GM19452 (cell line): ENCODE data around the gene SURF2.

Experiments used
- ATAC-seq: cut with Tn5 transposase; IDR thresholded peaks from one replicate; pipeline ENCODE4 v1.9.1; 2021; ENCODE audit not compliant: unreplicated experiment

The SURF2 gene

DNA sequence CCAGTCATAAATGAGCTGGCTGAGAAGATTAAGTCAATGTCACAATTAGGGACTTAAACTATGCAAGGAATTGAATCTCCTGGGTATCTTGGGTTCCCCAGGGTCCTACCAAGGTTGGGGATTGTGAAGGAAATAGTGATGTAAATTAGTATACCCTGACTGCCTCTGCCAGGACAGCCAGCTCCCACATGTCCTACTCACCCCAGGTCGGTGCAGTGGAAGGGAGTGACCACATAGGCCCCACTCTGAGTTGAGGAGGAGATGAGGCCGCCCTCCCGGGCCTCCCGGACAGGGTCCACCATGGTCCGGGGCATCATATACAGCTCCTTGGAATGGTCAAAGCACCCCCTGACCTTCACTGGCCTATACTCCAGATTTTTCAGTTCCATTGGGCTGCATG lies 2.8 kb upstream of the SURF2 start:
- ATAC-seq = no peak

GRCh38 chr9:133354766-133355165 lies 1.6 kb upstream of the SURF2 start:
- ATAC-seq = no peak

DNA sequence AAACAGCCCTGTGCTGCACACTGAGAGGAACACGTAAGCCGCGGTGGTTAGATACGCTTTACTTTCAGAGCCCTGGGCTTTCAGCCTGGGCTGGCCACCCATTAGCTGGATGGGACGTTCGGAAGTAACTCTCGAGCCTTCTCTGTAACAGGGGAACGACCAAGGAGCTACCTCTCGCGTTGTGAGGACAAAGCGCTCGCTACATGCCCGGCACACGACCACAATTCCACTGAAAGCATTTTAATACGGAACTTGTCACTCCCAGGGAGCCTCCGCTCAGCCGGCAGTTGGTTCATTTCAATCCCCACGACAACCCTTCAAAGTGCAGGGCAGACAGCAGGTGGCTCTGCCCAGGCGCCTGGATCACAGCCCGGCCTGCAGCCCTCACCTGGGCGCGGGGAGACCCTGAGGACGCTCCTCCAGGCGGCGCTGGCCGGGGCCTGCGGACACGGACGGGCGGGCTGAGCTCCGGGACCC lies 431 bp upstream of the SURF2 start:
- ATAC-seq = peak; percentile 31

- ATAC-seq = no peak
Observed at GRCh38 chr9:133357656-133358055, 1.3 kb downstream of the SURF2 start.

DNA sequence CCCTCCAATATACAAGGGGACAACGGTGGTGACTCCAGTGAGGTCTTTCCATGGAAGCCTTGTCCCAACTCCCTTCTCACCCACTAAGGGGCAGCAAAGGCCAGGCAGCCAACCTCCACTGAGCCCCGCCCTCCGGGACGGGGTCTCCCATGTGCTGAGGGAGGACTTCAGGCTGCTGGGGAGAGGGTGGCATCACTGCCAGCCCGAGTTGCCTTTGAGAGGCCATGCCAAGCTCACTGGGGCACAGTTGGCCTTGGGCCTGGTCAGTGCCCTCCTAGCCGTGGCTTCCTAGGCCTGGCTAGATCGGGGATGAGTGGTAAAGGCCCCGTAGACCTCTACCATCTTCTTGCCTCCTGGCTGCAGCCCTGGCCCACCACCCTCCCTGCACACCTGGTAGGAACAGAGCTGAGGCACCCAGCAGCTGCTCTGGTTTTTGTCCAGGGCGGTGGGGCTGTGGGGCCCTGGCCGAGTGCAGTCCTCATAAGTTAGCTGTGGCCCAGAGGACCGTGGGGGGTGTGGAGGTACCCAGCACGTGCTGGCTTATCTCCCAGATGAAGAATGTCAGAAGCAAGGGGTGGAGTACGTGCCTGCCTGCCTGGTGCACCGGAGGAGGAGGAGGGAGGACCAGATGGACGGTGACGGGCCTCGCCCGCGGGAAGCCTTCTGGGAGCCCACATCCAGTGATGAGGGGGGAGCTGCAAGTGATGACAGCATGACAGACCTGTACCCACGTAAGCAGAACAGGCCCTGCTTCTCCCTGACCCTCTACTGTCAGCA lies 3.2 kb downstream of the SURF2 start:
- ATAC-seq = no peak

DNA sequence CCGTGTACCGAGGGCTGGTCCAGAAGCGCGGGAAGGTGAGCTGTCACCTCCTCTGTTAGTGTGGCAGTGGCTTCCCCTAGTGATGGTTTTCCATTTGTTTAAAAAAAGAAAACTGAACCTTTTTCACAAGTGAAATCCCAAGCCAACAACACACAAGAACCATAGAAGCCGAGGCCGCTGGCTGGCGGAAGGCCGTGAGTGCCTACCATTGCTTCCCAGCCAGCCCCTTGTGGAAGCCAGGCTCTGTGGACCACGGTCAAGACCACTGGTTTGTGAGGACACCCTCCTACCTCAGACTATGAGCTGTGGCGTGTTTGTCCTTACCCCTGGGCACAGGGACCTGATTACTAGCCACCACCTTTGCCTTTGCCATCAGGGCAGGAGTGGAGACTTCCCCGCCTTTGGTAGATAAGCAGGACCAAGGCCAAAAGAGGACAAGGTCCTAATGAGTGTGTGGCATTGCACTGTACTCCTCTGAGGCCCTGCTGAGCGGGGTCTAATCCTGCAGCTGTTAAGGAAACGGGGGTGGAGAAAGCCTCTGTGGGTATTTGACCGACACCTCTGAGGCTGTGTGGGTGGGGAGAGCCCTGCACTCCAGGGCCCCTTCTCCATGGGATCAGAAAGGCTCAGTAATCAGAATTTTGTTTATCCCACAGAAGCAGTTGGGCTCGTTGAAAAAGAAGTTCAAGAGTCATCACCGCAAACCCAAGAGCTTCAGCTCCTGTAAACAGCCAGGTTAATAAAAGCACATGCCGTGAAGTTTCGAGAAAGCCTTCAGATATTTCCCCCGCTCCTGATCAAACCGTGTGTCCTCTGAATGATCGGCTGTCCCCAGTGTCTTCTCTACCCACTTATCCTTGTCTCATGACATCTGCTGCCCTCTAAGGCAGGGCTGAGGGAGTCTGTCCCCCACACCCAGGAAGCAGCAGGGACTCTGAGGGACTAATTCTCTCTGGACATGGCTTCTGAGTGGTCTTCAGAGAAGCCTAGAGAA lies 4.3 kb downstream of the SURF2 start:
- no peak for ATAC-seq

- no peak for ATAC-seq
Observed at GRCh38 chr9:133361507-133362092, 5.2 kb downstream of the SURF2 start.

DNA sequence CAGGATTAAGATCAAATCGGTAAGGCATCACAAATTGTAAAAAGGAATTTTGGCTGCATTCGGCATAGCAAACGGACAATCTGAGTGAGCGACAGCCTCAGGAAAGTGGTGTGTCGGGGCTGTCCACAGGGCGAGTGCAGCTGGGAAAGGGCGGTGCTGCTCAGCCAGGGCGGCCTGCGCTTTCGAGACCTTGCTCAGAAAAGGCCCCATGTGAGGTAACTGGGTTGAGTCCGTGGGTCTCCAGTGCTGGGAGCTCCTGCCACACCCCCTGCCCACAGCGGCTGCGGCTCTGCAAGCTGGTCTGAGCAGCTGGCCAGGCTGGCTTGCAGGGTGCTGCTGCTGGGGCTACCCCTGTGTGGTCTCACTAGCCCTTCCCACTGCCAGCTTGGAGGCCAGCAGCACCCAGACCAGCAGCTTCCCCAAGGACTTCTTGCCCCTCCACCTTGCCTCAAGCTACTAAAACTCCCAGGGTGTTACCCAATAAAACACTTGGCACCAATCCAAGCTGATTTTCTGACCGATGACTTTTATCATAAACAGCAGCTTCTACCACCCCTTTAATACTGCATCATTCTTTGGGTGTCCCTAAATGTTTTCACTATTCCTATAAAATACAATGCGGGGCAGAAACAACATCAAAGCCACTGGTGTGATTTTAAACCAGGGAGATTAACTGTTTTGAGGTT lies 6.2 kb downstream of the SURF2 start:
- no peak for ATAC-seq

DNA sequence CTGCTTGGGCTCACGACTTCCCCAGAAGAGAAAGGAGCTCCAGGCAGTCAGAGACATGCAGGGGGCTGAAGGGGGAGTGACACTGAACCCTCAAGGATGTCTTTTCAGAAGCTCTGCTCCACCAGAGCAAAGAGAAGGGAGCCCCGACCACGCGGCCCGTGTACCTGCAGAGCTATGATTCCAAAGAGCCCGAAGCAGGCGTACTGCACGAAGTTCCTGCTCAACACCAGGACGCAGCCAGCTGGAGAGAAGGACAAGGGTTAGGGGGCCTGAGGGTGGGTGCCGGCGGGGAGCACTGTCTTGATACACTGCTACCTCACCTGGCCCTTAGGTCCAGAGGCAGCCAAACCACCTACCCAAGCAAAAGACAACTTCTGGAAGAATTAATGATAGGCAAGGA lies 10.1 kb downstream of the SURF2 start:
- ATAC-seq = no peak

DNA sequence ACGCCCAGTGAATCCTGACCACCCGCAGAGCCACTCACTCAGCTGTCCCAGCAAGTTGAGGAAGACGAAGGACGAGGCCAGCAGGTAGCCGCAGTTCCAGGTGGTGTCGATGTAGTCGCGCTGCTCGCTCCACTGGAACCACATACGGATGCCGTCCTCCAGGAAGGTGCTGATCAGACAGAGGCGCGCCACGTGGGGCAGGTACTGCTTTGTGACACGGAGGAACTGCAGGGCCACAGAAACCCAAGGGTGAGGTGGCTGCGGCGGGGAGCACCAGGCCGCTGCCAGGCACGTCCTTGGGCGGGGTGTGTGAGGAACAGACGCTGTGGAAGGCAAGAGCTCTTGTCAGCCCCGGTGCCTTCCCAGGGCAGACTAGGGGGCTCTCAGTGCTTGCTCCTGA lies 10.9 kb downstream of the SURF2 start:
- ATAC-seq = no peak

- ATAC-seq = no peak
Observed at GRCh38 chr9:133367778-133368177, 11.4 kb downstream of the SURF2 start.

- no peak for ATAC-seq
Observed at GRCh38 chr9:133368249-133368881, 12.0 kb downstream of the SURF2 start.

GRCh38 chr9:133369422-133369821 lies 13.1 kb downstream of the SURF2 start:
- ATAC-seq = no peak

- ATAC-seq = no peak
Observed at GRCh38 chr9:133369933-133370332, 13.6 kb downstream of the SURF2 start.

- no peak for ATAC-seq
Observed at GRCh38 chr9:133370685-133371084, 14.3 kb downstream of the SURF2 start.

DNA sequence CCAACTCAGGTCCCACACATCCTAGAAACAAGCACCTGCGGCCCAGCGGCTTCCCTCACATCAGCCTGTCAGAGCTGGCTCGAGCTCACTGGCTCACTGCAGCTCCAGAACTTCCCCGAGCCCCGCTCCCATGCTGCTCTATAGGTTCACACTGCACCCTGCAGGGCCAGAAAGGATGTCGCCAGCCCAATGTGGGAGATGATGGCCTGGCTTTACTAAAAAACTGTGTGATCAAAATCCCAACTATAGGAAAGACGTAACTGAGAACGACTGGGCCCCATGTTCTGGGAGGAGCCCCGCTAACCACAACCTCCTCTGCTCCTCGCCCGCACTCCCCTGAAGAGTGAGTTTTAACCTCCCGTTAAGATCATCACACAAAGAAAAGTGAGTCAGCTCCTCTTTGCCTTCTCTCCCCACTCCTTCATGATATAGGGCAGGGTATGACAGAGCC lies 14.9 kb downstream of the SURF2 start:
- ATAC-seq = no peak

DNA sequence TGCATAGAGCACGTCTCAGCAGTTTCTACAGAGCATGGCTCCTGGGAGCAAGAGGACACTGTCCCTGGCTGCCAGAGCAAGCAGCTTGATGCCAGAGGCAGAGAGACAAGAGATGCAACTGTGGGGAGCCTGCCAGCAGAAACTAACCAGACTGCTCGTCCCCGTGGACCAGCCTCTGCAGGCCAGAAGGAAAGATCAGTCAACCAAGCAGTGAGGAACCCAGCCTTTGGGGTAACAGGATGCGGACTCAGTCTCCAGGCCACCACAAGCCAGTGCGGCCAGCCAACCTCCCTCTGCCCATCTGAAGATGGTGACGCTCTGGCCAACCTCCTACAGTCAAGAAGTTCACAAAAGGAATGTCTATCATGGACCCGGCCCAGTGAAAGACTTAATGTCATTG lies 15.8 kb downstream of the SURF2 start:
- no peak for ATAC-seq

DNA sequence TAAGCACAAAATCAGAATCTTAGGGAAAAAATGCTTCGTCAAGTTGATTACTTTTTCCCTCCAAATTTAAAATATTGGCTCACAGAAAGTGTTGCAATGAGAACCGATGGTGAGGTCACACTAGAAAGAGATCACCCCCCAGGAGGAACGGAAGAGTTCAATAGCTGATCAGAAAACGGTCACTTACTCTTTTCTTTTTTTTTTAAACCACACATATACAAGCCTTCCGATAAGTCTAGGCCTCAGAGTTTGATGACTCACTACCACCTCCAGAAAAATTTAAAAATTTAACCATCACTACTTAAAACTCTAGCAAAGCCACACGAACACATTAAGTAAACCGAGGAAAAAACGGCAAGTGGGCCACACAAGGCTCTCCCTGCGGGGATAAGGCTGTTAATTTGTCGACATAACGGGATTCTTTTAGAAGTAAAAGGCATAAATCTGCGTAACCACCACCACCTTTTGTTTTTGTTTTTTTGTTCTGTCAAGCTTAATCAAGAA lies 18.3 kb downstream of the SURF2 start:
- ATAC-seq = no peak

DNA sequence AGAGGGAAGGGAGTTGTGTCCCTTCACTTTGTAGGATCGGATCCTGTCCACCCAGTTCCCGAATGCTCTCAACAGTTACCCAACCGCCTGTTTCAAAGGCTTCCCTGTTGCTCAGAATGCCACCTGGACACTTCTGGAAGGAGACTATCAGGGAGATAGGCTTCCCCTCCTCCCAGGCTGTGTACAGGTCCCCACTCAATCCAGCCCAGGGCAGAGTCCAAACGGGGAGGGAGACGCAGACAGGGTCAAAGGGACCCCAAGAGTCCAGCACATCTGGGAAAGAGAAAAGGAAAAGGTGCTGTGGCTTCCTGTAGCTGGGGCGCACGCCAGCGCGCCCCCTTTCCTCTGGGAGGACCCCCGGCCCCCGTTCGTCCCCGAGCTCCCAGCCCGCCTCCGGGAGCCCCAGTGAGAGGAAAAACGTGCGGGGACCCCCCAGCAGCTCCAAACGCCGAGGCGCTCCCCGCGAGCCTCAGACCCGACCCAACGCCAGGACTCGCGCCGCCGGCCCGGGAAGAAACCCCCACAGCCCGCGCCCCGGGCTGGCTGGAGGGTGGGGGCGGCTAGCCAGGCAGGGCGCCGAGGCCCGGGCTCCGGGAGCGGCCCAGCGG lies 18.9 kb downstream of the SURF2 start:
- ATAC-seq = peak; percentile 11
